DND-41 (cell line): Measurements from ENCODE around the gene LARP7.

ENCODE experiments used
- ATAC-seq: fragments of 200-7000 bp; cut with Tn5 transposase; 3 replicates; pipeline ENCODE4 v1.9.1; 2021; ENCODE audit warnings: low read depth; ENCODE audit not compliant: insufficient read depth
- DNase-seq: peaks from one replicate; pipeline ENCODE4 v3.0.0-alpha.2; 2020
- H2AFZ ChIP-seq: 2 replicates; pipeline ENCODE4 v1.6.0; 2012; ENCODE audit warnings: low read depth, low read length
- H3K27ac ChIP-seq: 2 replicates; pipeline ENCODE4 v1.5.1; 2012; ENCODE audit warnings: low read length, inconsistent platforms
- H3K27me3 ChIP-seq: fragments of 200-600 bp; sonication (generic); 2 replicates; pipeline ENCODE4 v1.6.0; 2012; ENCODE audit warnings: low read length, mild to moderate bottlenecking, inconsistent platforms; ENCODE audit not compliant: insufficient read depth, poor library complexity
- H3K36me3 ChIP-seq: 2 replicates; pipeline ENCODE4 v1.5.1; 2012; ENCODE audit warnings: low read length, inconsistent platforms; ENCODE audit not compliant: insufficient read depth
- H3K4me1 ChIP-seq: 2 replicates; pipeline ENCODE4 v1.5.1; 2012; ENCODE audit warnings: mild to moderate bottlenecking, low read length; ENCODE audit not compliant: insufficient read depth
- H3K4me2 ChIP-seq: 2 replicates; pipeline ENCODE4 v1.6.0; 2012; ENCODE audit warnings: mild to moderate bottlenecking, moderate library complexity, low read length, inconsistent platforms; ENCODE audit not compliant: insufficient read depth
- H3K4me3 ChIP-seq, 2 experiments: fragments of 200-600 bp in 1 of 2; shearing (Covaris generic) in 1 of 2; 2 replicates each; pipeline ENCODE4 v1.5.1; 2012 to 2016; ENCODE audit warnings: inconsistent platforms in 2 of 2, low read length in 2 of 2, mild to moderate bottlenecking in 2 of 2, low read depth in 1 of 2, moderate library complexity in 1 of 2
- H3K79me2 ChIP-seq: 2 replicates; pipeline ENCODE4 v1.6.0; 2012; ENCODE audit warnings: low read length, inconsistent platforms; ENCODE audit not compliant: insufficient read depth
- H3K9ac ChIP-seq: 2 replicates; pipeline ENCODE4 v1.6.0; 2012; ENCODE audit warnings: low read depth, mild to moderate bottlenecking, inconsistent platforms, low read length, moderate library complexity
- H3K9me3 ChIP-seq: 2 replicates; pipeline ENCODE4 v1.5.1; 2012; ENCODE audit warnings: low read length, moderate library complexity, mild to moderate bottlenecking, inconsistent platforms; ENCODE audit not compliant: insufficient read depth, severe bottlenecking
- H4K20me1 ChIP-seq: 2 replicates; pipeline ENCODE4 v1.6.0; 2012; ENCODE audit warnings: low read length; ENCODE audit not compliant: insufficient read depth
- CTCF ChIP-seq: IDR thresholded peaks from 2 replicates; pipeline ENCODE4 v1.5.1; 2012; ENCODE audit warnings: borderline replicate concordance, low read length, moderate library complexity, mild to moderate bottlenecking; ENCODE audit not compliant: poor library complexity, severe bottlenecking; ENCODE audit errors: extremely low read depth
- EZH2 ChIP-seq: IDR thresholded peaks from 3 replicates; pipeline ENCODE4 v1.6.1; 2012; ENCODE audit warnings: borderline replicate concordance, low read depth, mild to moderate bottlenecking, moderate library complexity, low read length, inconsistent platforms; ENCODE audit not compliant: severe bottlenecking

Gene LARP7

GRCh38 chr4:112649055-112649408 is 12.1 kb downstream of the LARP7 start:
- Histone ChIP-seq H4K20me1 (no peaks in the 10 kb centered on the region), H3K36me3 (peaks cover 72% of the 10 kb centered on the region), H3K4me3 (no peak overlapping the region), H3K27ac (no peak overlapping the region), H3K9ac (no peak overlapping the region), H2AFZ (no peak overlapping the region), H3K27me3 (no peaks in the 10 kb centered on the region), H3K4me1 (no peaks in the 10 kb centered on the region), H3K9me3 (no peaks in the 10 kb centered on the region), H3K4me2 (no peak overlapping the region), H3K79me2 (no peaks in the 10 kb centered on the region)
- DNase-seq (no peak), ATAC-seq (no peak)
- TF ChIP-seq CTCF (no peak), EZH2 (no peak)

GRCh38 chr4:112650332-112650731 is 13.4 kb downstream of the LARP7 start:
- H3K9me3 ChIP-seq, result no peaks in the 10 kb centered on the region
- no peak overlapping the region for H3K27ac ChIP-seq
- no peaks in the 10 kb centered on the region for H3K79me2 ChIP-seq
- no peak for ATAC-seq
- H3K27me3 ChIP-seq, result no peaks in the 10 kb centered on the region
- no peak overlapping the region for H3K4me3 ChIP-seq
- H4K20me1 ChIP-seq, result no peaks in the 10 kb centered on the region
- no peaks in the 10 kb centered on the region for H3K4me1 ChIP-seq
- no peak for DNase-seq
- H2AFZ ChIP-seq, result no peak overlapping the region
- no peak overlapping the region for H3K9ac ChIP-seq
- peaks cover 81% of the 10 kb centered on the region for H3K36me3 ChIP-seq
- TF ChIP-seq CTCF (no peak), EZH2 (no peak)
- H3K4me2 ChIP-seq, result no peak overlapping the region

GRCh38 chr4:112651641-112652040 is 14.7 kb downstream of the LARP7 start:
- no peak for DNase-seq
- Histone ChIP-seq H3K4me2 (no peak overlapping the region), H3K4me1 (no peaks in the 10 kb centered on the region), H3K36me3 (peaks cover 84% of the 10 kb centered on the region), H3K9ac (no peak overlapping the region), H3K27me3 (no peaks in the 10 kb centered on the region), H3K9me3 (no peaks in the 10 kb centered on the region), H3K79me2 (no peaks in the 10 kb centered on the region), H3K27ac (no peak overlapping the region), H3K4me3 (no peak overlapping the region), H4K20me1 (no peaks in the 10 kb centered on the region), H2AFZ (no peak overlapping the region)
- ATAC-seq, result no peak
- no peak for TF ChIP-seq CTCF
- TF ChIP-seq EZH2, result no peak

GRCh38 chr4:112652216-112652615 is 15.3 kb downstream of the LARP7 start:
- no peaks in the 10 kb centered on the region for H3K9me3 ChIP-seq
- H3K4me3 ChIP-seq, result no peak overlapping the region
- H3K4me1 ChIP-seq, result no peaks in the 10 kb centered on the region
- TF ChIP-seq EZH2, result no peak
- no peak for TF ChIP-seq CTCF
- no peak overlapping the region for H3K27ac ChIP-seq
- H3K27me3 ChIP-seq, result no peaks in the 10 kb centered on the region
- no peak for DNase-seq
- H3K9ac ChIP-seq, result no peak overlapping the region
- H4K20me1 ChIP-seq, result no peaks in the 10 kb centered on the region
- no peaks in the 10 kb centered on the region for H3K79me2 ChIP-seq
- H3K4me2 ChIP-seq, result no peak overlapping the region
- peaks cover 82% of the 10 kb centered on the region for H3K36me3 ChIP-seq
- H2AFZ ChIP-seq, result no peak overlapping the region
- ATAC-seq, result no peak
